Breast epithelium (tissue), 3 donors: Measurements from ENCODE around the gene PRAMEF5.
"Not testable (repeated sequence)": the region's sequence is repeated elsewhere in the genome, so short reads cannot be mapped to it uniquely, and the experiment has no call there.

Experiments used
- CTCF ChIP-seq, 3 donors: fragments of 450-650 bp; IDR thresholded peaks; one replicate each; pipeline ENCODE4 v1.5.1; 2016 to 2017; ENCODE audit warnings: antibody characterized with exemption in 3 of 3, mild to moderate bottlenecking in 3 of 3, moderate library complexity in 3 of 3
- POLR2A ChIP-seq: fragments of 450-650 bp; IDR thresholded peaks from one replicate; pipeline ENCODE4 v1.6.1; 2016; ENCODE audit warnings: antibody characterized with exemption, mild to moderate bottlenecking, moderate library complexity

DNA sequence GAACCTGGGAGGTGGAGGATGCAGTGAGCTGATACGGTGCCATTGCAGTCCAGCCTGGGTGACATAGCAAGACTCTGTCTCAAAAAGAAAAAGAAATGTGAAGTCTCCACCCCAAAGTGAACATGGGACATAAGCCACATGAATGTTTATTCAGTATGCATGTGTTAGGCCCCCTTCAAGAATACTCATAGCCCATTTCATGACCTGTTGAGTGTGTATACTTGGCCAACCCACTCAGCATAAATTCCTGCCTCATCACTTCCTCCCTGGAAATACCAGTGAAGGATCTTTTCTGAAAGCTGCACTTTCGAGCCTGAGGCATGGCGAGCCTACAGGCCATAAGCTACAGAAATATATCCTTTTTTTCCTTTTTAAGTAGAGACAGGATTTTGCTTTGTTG is 34.8 kb upstream of the PRAMEF5 start:
- not testable (repeated sequence) for TF ChIP-seq POLR2A; CTCF (IDR thresholded peaks at IDR 0.05)
